Cardiac fibroblast (primary cell): ENCODE results near the gene KPNA3.
"Not testable (repeated sequence)": the region's sequence is repeated elsewhere in the genome, so short reads cannot be mapped to it uniquely, and the experiment has no call there.

ENCODE experiments used
- DNase-seq, 2 donors: peaks; one replicate each; pipeline versions ENCODE4 v3.0.0 to v3.0.0-alpha.2; 2010; ENCODE audit warnings: low read depth in 2 of 2
- H3K4me3 ChIP-seq, 2 donors: replicated peaks in 1 of 2; 1 replicate in 1 of 2; 2 replicates in 1 of 2; pipeline ENCODE4 v1.5.1; 2011; ENCODE audit warnings: low read depth in 2 of 2, low read length in 2 of 2, mild to moderate bottlenecking in 2 of 2, moderate library complexity in 1 of 2
- TF ChIP-seq, protein P1 (sequence below): IDR thresholded peaks from one replicate; pipeline ENCODE4 v1.5.1; 2011; ENCODE audit warnings: low read depth, mild to moderate bottlenecking, low read length, inconsistent platforms

Gene KPNA3

GRCh38 chr13:49779721-49780120 lies 12.8 kb downstream of the KPNA3 start:
- TF ChIP-seq, protein P1, sequence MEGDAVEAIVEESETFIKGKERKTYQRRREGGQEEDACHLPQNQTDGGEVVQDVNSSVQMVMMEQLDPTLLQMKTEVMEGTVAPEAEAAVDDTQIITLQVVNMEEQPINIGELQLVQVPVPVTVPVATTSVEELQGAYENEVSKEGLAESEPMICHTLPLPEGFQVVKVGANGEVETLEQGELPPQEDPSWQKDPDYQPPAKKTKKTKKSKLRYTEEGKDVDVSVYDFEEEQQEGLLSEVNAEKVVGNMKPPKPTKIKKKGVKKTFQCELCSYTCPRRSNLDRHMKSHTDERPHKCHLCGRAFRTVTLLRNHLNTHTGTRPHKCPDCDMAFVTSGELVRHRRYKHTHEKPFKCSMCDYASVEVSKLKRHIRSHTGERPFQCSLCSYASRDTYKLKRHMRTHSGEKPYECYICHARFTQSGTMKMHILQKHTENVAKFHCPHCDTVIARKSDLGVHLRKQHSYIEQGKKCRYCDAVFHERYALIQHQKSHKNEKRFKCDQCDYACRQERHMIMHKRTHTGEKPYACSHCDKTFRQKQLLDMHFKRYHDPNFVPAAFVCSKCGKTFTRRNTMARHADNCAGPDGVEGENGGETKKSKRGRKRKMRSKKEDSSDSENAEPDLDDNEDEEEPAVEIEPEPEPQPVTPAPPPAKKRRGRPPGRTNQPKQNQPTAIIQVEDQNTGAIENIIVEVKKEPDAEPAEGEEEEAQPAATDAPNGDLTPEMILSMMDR: no peak

DNA sequence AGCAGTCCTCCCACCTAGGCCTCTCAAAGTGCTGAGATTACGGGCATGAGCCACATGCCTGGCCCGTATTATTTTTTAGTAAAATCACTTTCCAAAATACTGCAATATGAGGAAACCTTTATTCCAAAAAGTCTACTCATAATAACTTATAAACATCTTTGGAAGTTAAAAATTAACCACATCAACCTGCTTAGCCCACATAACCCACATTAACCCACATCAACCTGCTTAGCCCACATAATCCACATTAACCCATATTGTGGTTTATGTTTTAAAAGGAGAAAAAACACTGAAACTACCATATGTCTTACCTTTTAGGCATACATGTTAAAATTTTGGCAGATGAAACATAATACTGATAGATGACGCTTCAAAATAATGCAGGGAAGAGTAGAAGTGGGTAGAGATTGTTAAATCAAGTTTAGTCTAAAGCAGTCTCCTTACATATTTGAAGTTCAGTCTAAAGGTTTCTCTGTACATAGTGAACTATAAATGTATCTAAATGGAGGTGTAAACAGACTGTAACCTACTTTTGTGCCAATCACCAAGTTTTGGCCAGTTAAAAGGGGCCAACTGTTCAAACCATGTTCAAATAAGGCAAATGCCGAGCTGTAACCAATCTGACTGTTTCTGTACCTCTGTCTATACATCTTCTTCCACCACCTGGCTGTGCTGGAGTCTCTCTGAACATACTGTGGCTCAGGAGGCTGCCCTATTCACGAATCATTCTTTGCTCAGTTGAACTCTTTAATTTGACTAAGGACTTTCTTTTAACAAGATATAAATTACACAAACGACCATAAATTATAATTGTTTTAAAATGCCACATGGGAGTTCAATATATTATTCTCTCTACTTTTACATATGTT lies 14.5 kb downstream of the KPNA3 start:
- no peak overlapping the region for H3K4me3 ChIP-seq
- TF ChIP-seq, protein P1: no peak
- DNase-seq: no peak

More at GRCh38 chr13:49779721-49780120, 12.8 kb downstream of the KPNA3 start:
- DNase-seq: no peak
- H3K4me3 ChIP-seq: no peak overlapping the region

GRCh38 chr13:49776871-49777270 lies 15.6 kb downstream of the KPNA3 start:
- DNase-seq: peak in 1 of 2 donors; percentile 18
- H3K4me3 ChIP-seq: no peak overlapping the region
- TF ChIP-seq, protein P1: no peak

DNA sequence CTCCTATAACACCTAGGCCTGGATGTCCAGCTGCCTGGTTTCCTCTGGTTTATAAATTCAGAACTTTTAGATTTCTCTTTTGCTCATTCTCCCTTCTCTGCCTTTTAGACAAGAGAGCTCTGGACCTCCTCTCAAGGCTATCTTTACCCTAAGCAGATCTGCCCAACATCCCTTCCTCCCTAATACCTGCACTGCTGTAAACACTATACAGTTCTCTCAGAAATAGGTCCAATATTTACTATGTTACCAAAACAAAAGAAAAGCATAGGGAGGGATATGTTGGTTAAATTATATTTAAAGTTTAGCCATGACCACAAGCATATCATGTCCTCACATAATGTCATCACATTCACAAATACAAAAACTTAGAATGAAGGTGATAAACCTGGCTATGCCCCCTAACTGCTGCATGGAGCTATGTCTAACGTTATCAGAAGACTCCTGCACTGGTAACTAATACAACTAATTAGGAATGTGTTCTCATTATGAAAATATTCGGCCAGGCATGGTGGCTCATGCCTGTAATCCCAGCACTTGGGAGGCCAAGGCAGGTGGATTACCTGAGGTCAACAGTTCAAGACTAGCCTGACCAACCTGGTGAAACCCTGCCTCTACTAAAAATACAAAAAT lies 18.0 kb downstream of the KPNA3 start:
- TF ChIP-seq, protein P1: no peak
- no peak overlapping the region for H3K4me3 ChIP-seq
- no peak for DNase-seq

DNA sequence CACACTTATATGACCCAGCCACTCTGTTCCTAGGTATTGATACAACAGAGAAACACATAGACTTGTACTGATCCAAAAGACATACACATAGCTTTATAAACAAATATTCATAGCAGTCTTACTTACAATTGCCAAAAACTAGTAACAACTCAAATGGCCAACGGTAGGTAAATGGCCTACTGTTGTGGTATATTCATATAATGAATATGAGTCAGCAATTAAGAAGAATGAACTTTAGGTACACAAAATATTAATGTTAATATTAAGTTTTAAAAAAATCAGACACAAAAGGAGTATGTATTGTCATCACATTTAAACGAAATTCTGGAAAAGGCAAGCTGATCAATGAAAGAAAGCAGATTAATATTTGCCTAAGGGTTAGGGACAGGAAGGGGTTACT lies 19.7 kb downstream of the KPNA3 start:
- no peak for DNase-seq
- H3K4me3 ChIP-seq: no peak overlapping the region
- TF ChIP-seq, protein P1: no peak

DNA sequence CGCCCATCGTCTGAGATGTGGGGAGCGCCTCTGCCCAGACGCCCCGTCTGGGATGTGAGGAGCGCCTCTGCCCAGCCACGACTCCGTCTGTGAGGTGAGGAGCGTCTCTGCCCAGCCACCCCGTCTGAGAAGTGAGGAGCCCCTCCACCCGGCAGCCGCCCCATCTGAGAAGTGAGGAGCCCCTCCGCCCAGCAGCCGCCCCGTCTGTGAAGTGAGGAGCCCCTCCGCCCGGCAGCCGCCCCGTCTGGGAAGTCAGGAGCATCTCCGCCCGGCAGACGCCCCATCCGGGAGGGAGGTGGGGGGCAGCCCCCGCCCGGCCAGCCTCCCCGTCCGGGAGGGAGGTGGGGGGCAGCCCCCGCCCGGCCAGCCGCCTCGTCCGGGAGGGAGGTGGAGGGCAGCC lies 30.7 kb downstream of the KPNA3 start:
- not testable (repeated sequence) for H3K4me3 ChIP-seq, DNase-seq

- no peak for DNase-seq
- H3K4me3 ChIP-seq: no peak overlapping the region
- TF ChIP-seq, protein P1: no peak
Measured at GRCh38 chr13:49760558-49760957, 31.9 kb downstream of the KPNA3 start.
